Measurements from ENCODE around the gene ACAP3.
"Not testable (repeated sequence)": the region's sequence is repeated elsewhere in the genome, so short reads cannot be mapped to it uniquely, and the experiment has no call there.

The ACAP3 gene

DNA sequence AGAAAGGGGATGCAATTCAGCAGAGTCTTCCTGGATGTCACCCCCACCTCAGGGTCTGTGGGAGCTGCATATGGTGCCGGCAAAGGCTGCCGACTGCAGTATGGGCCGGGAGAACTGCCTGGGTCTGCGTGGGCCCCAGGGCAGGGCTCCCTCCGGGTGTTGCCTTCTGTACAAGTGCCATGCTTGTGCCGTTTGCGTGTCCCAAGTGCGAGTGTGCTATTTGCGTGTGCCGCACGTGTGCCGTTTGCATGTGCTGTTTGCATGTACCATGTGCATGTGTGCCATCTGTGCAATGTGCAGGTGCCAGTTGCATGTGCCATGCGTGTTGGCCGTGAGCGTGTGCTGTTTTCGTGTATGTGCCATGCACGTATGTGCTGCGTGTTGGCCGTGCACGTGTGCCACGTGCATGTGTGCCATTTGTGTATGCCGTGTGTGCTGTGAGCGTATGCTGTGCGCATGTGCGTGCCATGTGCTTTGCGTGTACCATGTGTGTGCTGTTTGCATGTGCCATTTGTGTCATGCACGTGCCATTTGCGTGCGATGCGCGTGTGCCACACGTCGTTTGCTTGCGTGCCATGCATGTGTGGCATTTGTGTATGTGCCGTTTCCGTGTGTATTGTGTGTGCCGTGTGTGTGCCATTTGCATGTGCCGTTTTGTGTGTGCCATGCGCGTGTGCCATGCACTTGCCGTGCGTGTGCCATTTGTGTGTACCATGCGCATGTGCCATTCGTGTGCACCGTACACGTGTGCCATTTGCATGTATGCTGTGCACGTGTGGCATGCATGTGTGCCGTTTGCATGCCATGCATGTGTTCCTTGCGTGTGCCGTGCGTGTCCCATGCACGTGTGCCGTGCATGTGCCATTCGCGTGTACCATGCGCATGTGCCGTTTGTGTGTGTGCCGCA is 21.8 kb upstream of the ACAP3 start:
- DNase-seq: no peak

- DNase-seq: no peak
Observed at GRCh38 chr1:1328254-1328653, 20.5 kb upstream of the ACAP3 start.

DNA sequence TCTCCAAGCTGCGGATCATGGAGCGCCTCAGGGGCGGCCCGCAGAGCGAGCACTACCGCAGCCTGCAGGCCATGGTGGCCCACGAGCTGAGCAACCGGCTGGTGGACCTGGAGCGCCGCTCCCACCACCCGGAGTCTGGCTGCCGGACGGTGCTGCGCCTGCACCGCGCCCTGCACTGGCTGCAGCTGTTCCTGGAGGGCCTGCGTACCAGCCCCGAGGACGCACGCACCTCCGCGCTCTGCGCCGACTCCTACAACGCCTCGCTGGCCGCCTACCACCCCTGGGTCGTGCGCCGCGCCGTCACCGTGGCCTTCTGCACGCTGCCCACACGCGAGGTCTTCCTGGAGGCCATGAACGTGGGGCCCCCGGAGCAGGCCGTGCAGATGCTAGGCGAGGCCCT is 19.6 kb upstream of the ACAP3 start:
- no peak for DNase-seq

GRCh38 chr1:1326075-1326605 is 18.4 kb upstream of the ACAP3 start:
- DNase-seq: no peak

- no peak for DNase-seq
Observed at GRCh38 chr1:1325288-1326074, 17.8 kb upstream of the ACAP3 start.

GRCh38 chr1:1324524-1325287 is 17.0 kb upstream of the ACAP3 start, which contains the start of the genes CPTP and INTS11:
TSS of gene CPTP (plus strand) at chr1:1324802. CDS start at chr1:1326911, 2,109 bp downstream.
TSS of gene INTS11 (minus strand) at chr1:1324660. CDS start at chr1:1324608, 52 bp downstream.
- DNase-seq: no peak

GRCh38 chr1:1324084-1324523 is 16.4 kb upstream of the ACAP3 start:
- DNase-seq: no peak

- no peak for DNase-seq
Observed at GRCh38 chr1:1322952-1323351, 15.2 kb upstream of the ACAP3 start.

GRCh38 chr1:1322418-1322817 is 14.7 kb upstream of the ACAP3 start:
- DNase-seq: no peak

DNA sequence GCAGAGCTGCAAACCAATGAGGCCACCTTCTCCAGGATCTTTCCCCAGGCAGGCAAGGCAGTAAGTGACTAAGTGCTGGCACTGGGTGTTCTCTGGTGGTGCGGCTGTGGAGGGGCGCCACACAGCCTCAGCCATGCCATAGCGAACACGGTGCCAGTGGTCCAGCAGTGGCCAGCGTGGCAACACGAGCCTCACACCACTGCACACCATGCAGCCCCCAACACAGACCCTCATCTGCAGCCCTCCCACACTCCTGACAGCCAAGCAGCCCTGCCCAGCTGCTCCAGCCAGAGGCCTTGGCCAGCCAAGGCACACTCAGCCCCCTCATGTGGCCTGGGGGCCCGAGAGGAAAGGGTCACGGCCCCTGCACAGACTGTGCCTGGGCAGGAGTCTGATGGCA is 13.7 kb upstream of the ACAP3 start:
- no peak for DNase-seq

DNA sequence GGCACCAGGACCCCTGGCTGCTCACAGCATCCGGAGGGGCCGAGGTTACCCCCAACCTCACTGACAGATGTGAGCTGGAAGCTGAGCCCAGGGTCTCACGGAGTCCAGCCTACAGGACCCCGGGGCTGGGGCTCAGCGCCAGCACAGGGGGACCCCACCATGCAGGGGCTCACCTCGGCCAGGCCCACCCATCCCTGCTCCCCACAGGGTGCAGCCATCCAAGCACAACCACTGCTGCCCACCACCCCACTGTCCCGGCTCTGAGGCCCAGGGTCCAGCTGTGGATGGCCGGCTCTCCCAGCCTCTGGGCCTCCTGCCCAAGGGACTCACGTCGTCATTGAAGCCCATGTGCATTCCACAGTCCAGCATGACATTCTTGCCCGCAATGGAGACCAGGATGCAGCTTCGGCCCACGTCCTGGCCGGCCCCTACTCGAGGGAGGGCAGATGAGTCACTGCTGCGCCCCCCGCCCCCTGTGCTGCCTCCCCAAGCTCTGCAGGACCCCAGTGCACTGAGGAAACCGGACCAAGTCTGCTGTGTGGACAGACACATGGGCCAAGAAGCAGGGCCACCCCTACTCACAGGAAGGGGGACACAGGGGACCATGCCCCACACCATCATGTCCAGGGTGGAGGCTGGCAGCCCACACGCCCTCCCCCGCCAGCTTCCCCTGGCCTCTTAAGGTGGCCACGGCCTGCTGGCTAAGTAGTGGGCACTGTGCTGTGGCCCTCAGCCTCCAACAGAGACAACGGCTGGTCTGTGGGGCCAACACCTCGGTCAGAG is 13.1 kb upstream of the ACAP3 start:
- no peak for DNase-seq

DNA sequence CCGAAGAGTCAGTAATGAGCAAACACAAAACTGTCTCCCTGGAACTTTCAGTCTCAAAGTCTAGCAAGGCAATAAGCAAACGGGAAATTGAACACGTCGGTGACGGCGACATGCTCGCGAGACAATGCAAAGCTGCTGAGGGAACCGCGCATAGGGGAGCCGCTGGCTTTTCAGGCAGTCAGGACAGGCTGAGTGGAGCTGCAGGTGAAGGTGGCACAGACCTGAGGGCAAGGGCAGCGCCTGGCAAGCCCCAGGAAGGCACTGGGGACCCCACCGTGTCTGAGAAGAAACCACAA is 11.9 kb upstream of the ACAP3 start:
- DNase-seq: no peak

DNA sequence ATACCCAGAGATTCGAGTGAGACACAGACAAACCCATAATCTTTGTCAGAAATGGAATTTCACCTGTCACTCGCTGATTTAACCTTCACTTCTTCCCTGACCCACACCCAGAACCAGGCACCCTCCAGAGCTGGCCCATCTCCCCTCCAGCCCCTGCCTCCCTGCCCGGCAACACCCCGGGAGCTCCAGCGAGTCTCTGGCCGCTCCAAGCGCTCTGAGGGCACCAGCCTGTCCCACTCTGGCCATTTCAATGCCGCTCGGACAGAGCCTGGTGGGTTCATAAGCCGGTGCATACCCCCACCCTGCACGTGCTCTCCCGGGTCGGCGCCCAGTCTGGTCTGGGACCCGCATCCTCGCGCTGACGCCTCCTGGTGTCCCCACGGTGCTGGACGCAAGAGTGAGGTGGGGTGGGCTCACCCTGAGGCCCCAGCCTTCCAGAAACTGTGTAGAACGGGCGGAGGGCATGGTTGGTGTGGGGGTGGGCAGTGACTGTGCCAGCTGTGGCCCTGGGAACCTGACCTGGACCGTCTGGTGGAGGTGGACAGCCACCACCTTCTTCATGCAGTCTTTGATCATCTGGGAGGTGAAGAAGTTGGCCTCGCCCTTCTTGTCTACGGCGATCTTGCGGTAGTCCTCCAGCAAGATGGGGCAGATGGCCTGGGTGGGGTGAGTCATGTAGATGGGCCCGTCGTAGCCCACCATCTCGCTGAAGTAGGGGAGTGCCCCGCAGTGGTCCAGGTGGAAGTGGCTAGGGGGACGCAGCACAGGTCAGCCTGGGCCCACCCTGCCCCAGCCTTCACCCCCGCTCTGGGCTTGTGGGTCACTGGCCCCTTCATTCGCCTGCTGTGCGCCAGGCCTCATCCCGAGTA is 11.3 kb upstream of the ACAP3 start:
- DNase-seq: no peak

DNA sequence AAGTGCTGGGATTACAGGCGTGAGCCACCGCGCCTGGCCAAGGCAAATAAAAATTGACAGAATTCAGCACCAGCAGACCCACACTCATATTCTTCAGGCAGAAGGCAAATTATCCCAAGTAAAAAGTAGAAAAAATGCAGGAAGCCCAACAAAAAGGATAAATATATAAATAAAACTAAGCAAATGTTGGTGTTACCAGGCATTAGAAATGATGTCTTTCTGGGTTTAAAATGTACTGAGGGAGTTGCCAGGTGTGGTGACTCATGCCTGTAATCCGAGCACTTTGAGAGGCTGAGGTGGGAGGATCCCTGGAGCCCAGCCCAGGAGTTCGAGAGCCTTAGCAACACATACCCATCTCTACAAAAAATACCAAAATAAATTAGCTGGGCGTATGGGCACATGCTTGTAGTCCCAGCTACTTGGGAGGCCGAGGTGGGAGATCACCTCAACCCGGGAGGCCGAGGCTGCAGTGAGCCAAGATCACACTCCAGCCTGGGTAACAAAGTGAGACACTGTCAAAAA is 10.5 kb upstream of the ACAP3 start:
- peak; percentile 7 for DNase-seq

GRCh38 chr1:1317420-1317819 is 9.7 kb upstream of the ACAP3 start:
- DNase-seq: no peak

- not testable (repeated sequence) for DNase-seq
Observed at GRCh38 chr1:1316199-1316598, 8.5 kb upstream of the ACAP3 start.

DNA sequence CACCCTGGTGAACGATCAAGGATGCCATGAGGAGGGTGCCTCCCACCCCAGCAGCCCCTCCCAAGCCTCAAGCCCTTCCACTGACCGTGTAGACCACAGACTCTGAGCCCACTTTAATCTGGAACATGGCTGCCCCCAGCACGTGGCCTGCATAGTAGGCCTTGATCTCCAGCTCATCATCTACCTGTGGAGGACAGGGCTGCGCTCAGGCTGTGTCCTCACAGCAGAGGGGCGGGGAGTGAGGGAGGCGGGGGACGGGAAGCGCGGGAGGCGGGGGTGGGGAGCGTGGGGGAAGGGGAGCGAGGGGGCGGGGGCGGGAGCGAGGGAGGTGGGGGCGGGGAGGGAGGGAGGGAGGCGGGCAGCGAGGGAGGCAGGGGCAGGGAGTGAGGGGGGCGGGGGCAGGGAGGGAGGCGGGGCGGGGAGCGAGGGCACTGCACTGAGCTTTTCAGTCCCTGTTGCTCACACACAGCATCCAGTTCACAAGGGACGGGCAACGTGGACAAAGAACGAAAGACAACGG is 7.8 kb upstream of the ACAP3 start:
- no peak for DNase-seq

GRCh38 chr1:1314678-1315335 is 7.1 kb upstream of the ACAP3 start:
- no peak for DNase-seq

DNA sequence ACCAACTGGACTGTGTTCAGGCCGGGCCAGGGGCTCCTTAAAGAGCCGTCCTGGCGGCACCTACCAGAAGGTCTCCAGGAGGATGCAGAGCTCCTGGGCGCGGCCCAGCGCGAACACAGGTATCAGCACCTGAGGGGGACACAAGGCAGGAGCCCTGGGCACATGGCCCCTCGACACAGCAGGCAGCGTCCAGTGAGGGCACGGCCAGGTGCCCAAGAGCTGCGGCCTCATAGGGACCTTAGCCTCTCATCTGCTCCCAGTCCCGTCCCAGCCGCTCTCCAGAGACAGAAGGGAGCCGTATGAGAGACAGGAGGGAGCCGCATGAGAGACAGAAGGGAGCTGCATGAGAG is 6.5 kb upstream of the ACAP3 start:
- no peak for DNase-seq
